SK-N-SH (cell line): ENCODE measurements around the gene SNPH.

Source experiments
- NRF1 ChIP-seq: IDR thresholded peaks from 2 replicates; pipeline ENCODE4 v1.6.1; 2012; ENCODE audit warnings: low read depth, mild to moderate bottlenecking, low read length
- POLR2AphosphoS5 ChIP-seq: IDR thresholded peaks from 2 replicates; pipeline ENCODE4 v1.6.1; 2012; ENCODE audit warnings: low read depth, low read length
- TF ChIP-seq, protein P1 (sequence below): fragments of 200-600 bp; sonication (generic); IDR thresholded peaks from 2 replicates; pipeline ENCODE4 v1.6.1; 2017; ENCODE audit warnings: antibody characterized with exemption, mild to moderate bottlenecking, moderate library complexity
- TF ChIP-seq, protein P2 (sequence below): IDR thresholded peaks from 2 replicates; pipeline ENCODE4 v1.6.1; 2012; ENCODE audit warnings: mild to moderate bottlenecking, low read depth, low read length, moderate library complexity

DNA sequence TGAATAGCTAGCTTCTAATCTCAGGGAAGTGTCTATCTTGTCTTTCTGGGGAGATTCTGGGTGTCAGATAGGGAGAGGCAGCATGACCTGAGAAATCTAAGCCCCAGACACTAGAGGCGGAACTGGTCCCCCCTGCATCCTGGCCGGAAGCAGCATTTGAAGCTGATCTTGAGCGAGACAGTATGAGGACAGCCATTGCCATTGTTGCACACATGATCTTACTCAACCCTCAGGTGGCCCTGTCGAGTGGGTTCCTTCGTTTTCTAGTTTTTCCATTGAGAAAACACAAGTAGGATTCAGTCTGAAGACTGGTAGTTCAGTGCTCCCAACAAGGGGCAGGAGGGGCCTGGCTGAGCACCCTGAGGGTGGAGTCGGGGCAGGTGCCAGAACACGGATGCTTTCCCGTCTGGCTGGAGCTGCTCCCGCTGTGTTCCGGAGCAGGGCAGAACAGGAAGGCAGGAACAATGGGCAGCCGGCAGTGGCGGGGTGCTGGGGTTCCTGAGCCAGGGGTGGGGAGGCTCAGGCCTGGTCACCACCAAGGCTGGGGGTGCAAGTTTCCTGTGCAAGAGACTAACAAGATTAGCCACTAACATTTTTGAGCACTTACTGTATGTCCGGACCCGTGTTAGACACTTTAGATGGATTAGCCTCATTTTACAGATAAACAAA lies 70.7 kb downstream of the SNPH start:
- TF ChIP-seq POLR2AphosphoS5 (no peak), NRF1 (no peak)
- TF ChIP-seq, protein P1, sequence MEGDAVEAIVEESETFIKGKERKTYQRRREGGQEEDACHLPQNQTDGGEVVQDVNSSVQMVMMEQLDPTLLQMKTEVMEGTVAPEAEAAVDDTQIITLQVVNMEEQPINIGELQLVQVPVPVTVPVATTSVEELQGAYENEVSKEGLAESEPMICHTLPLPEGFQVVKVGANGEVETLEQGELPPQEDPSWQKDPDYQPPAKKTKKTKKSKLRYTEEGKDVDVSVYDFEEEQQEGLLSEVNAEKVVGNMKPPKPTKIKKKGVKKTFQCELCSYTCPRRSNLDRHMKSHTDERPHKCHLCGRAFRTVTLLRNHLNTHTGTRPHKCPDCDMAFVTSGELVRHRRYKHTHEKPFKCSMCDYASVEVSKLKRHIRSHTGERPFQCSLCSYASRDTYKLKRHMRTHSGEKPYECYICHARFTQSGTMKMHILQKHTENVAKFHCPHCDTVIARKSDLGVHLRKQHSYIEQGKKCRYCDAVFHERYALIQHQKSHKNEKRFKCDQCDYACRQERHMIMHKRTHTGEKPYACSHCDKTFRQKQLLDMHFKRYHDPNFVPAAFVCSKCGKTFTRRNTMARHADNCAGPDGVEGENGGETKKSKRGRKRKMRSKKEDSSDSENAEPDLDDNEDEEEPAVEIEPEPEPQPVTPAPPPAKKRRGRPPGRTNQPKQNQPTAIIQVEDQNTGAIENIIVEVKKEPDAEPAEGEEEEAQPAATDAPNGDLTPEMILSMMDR = no peak
- TF ChIP-seq, protein P2, sequence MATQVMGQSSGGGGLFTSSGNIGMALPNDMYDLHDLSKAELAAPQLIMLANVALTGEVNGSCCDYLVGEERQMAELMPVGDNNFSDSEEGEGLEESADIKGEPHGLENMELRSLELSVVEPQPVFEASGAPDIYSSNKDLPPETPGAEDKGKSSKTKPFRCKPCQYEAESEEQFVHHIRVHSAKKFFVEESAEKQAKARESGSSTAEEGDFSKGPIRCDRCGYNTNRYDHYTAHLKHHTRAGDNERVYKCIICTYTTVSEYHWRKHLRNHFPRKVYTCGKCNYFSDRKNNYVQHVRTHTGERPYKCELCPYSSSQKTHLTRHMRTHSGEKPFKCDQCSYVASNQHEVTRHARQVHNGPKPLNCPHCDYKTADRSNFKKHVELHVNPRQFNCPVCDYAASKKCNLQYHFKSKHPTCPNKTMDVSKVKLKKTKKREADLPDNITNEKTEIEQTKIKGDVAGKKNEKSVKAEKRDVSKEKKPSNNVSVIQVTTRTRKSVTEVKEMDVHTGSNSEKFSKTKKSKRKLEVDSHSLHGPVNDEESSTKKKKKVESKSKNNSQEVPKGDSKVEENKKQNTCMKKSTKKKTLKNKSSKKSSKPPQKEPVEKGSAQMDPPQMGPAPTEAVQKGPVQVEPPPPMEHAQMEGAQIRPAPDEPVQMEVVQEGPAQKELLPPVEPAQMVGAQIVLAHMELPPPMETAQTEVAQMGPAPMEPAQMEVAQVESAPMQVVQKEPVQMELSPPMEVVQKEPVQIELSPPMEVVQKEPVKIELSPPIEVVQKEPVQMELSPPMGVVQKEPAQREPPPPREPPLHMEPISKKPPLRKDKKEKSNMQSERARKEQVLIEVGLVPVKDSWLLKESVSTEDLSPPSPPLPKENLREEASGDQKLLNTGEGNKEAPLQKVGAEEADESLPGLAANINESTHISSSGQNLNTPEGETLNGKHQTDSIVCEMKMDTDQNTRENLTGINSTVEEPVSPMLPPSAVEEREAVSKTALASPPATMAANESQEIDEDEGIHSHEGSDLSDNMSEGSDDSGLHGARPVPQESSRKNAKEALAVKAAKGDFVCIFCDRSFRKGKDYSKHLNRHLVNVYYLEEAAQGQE = no peak
